DOHH2 (cell line): ENCODE measurements around the gene SLC11A1.

Experiments used
- H3F3A ChIP-seq: fragments of 200-600 bp; sonication (generic), shearing (Covaris generic); 2 replicates; pipeline ENCODE4 v1.6.0; 2016; ENCODE audit warnings: antibody characterized with exemption, mild to moderate bottlenecking; ENCODE audit not compliant: control insufficient read depth, insufficient read depth
- H3K27ac ChIP-seq: fragments of 200-600 bp; sonication (generic); 2 replicates; pipeline ENCODE4 v1.5.1; 2014; ENCODE audit warnings: low read depth, mild to moderate bottlenecking, low read length, moderate library complexity
- H3K27me3 ChIP-seq: fragments of 200-600 bp; sonication (generic); 2 replicates; pipeline ENCODE4 v1.6.1; 2014; ENCODE audit warnings: mild to moderate bottlenecking, low read length, mixed read lengths; ENCODE audit not compliant: control insufficient read depth
- H3K36me3 ChIP-seq: fragments of 200-600 bp; sonication (generic); 2 replicates; pipeline ENCODE4 v1.6.1; 2014; ENCODE audit warnings: mild to moderate bottlenecking, low read length, moderate library complexity, mixed read lengths; ENCODE audit not compliant: control insufficient read depth
- H3K4me1 ChIP-seq: fragments of 200-600 bp; sonication (generic); 2 replicates; pipeline ENCODE4 v1.6.1; 2014; ENCODE audit warnings: mild to moderate bottlenecking, low read length, mixed read lengths; ENCODE audit not compliant: control insufficient read depth
- H3K4me2 ChIP-seq: fragments of 200-600 bp; sonication (generic); 2 replicates; pipeline ENCODE4 v1.6.0; 2014; ENCODE audit warnings: mild to moderate bottlenecking, low read length, moderate library complexity
- H3K4me3 ChIP-seq: fragments of 200-600 bp; sonication (generic); 2 replicates; pipeline ENCODE4 v1.5.1; 2014; ENCODE audit warnings: mild to moderate bottlenecking, low read length, mixed read lengths
- H3K79me2 ChIP-seq: fragments of 200-600 bp; sonication (generic); 2 replicates; pipeline ENCODE4 v1.6.1; 2014; ENCODE audit warnings: mild to moderate bottlenecking, low read length, mixed read lengths; ENCODE audit not compliant: control insufficient read depth
- H3K9me2 ChIP-seq: fragments of 200-600 bp; sonication (generic); replicated peaks from 2 replicates; pipeline ENCODE4 v1.6.1; 2014; ENCODE audit warnings: mild to moderate bottlenecking, low read length, mixed read lengths; ENCODE audit not compliant: control insufficient read depth
- H3K9me3 ChIP-seq: fragments of 200-600 bp; sonication (generic); 2 replicates; pipeline ENCODE4 v1.6.1; 2014; ENCODE audit warnings: antibody characterized with exemption, low read length, mixed read lengths; ENCODE audit not compliant: control insufficient read depth, insufficient read depth
- H4K20me1 ChIP-seq: fragments of 200-600 bp; sonication (generic); 2 replicates; pipeline ENCODE4 v1.6.0; 2014; ENCODE audit warnings: low read depth, mild to moderate bottlenecking, antibody characterized with exemption, low read length, moderate library complexity; ENCODE audit not compliant: control insufficient read depth, insufficient read depth
- CTCF ChIP-seq: fragments of 200-600 bp; sonication (generic); IDR thresholded peaks from one replicate; pipeline ENCODE4 v1.5.1; 2014; ENCODE audit warnings: antibody characterized with exemption, mild to moderate bottlenecking, low read depth, low read length; ENCODE audit not compliant: poor library complexity, severe bottlenecking
- EZH2phosphoT487 ChIP-seq: fragments of 200-600 bp; sonication (generic); IDR thresholded peaks from 2 replicates; pipeline ENCODE4 v1.6.1; 2017; ENCODE audit warnings: borderline replicate concordance, mild to moderate bottlenecking, antibody characterized with exemption, low read length, moderate library complexity, mixed read lengths

Gene SLC11A1

GRCh38 chr2:218371983-218372350 is 10.1 kb upstream of the SLC11A1 start:
- no peaks in the 10 kb centered on the region for H4K20me1 ChIP-seq
- no peaks in the 10 kb centered on the region for H3K27me3 ChIP-seq
- H3K4me2 ChIP-seq = peak overlapping the region; percentile 85
- no peaks in the 10 kb centered on the region for H3K36me3 ChIP-seq
- H3K79me2 ChIP-seq = no peaks in the 10 kb centered on the region
- no peak for TF ChIP-seq EZH2phosphoT487
- TF ChIP-seq CTCF = no peak
- no peak overlapping the region for H3K4me3 ChIP-seq
- H3K9me3 ChIP-seq = no peaks in the 10 kb centered on the region
- H3F3A ChIP-seq = peaks cover 41% of the 10 kb centered on the region
- H3K4me1 ChIP-seq = peaks cover 76% of the 10 kb centered on the region
- peak overlapping the region; percentile 91 for H3K27ac ChIP-seq
- no peaks in the 10 kb centered on the region for H3K9me2 ChIP-seq

GRCh38 chr2:218374795-218375194 is 7.3 kb upstream of the SLC11A1 start:
- no peaks in the 10 kb centered on the region for H4K20me1 ChIP-seq
- H3K4me2 ChIP-seq = no peak overlapping the region
- no peaks in the 10 kb centered on the region for H3K36me3 ChIP-seq
- peaks cover 48% of the 10 kb centered on the region for H3K4me1 ChIP-seq
- H3K27ac ChIP-seq = no peak overlapping the region
- no peaks in the 10 kb centered on the region for H3K9me2 ChIP-seq
- H3K79me2 ChIP-seq = no peaks in the 10 kb centered on the region
- no peak overlapping the region for H3K4me3 ChIP-seq
- H3K27me3 ChIP-seq = no peaks in the 10 kb centered on the region
- H3K9me3 ChIP-seq = no peaks in the 10 kb centered on the region
- peaks cover 25% of the 10 kb centered on the region for H3F3A ChIP-seq
- TF ChIP-seq CTCF (no peak), EZH2phosphoT487 (no peak)

GRCh38 chr2:218375212-218375611 is 6.9 kb upstream of the SLC11A1 start:
- no peak overlapping the region for H3K4me2 ChIP-seq
- no peak for TF ChIP-seq EZH2phosphoT487
- TF ChIP-seq CTCF = no peak

GRCh38 chr2:218378053-218378452 is 4.0 kb upstream of the SLC11A1 start:
- peaks cover 4% of the 10 kb centered on the region; the same call in 1 of the 2 replicates for H3K27me3 ChIP-seq
- H3K4me2 ChIP-seq = no peak overlapping the region
- no peak overlapping the region for H3K4me3 ChIP-seq
- H3K27ac ChIP-seq = no peak overlapping the region
- H3K9me2 ChIP-seq = no peaks in the 10 kb centered on the region
- no peaks in the 10 kb centered on the region; the same call in 1 of the 2 replicates for H3F3A ChIP-seq
- H4K20me1 ChIP-seq = 0 out of 2 replicates have a peak, but pooled peaks cover 2% of the 10 kb centered on the region
- no peaks in the 10 kb centered on the region for H3K9me3 ChIP-seq
- peaks cover 28% of the 10 kb centered on the region for H3K4me1 ChIP-seq
- H3K79me2 ChIP-seq = no peaks in the 10 kb centered on the region
- no peaks in the 10 kb centered on the region for H3K36me3 ChIP-seq
- no peak for TF ChIP-seq EZH2phosphoT487
- TF ChIP-seq CTCF = no peak

More at GRCh38 chr2:218375212-218375611, 6.9 kb upstream of the SLC11A1 start:
- H3K4me1 ChIP-seq = peaks cover 43% of the 10 kb centered on the region
- no peak overlapping the region for H3K27ac ChIP-seq
- H3K9me3 ChIP-seq = no peaks in the 10 kb centered on the region
- no peaks in the 10 kb centered on the region for H3K36me3 ChIP-seq
- no peak overlapping the region for H3K4me3 ChIP-seq
- H3F3A ChIP-seq = peaks cover 21% of the 10 kb centered on the region
- H4K20me1 ChIP-seq = no peaks in the 10 kb centered on the region
- no peaks in the 10 kb centered on the region for H3K79me2 ChIP-seq
- H3K27me3 ChIP-seq = no peaks in the 10 kb centered on the region
- H3K9me2 ChIP-seq = no peaks in the 10 kb centered on the region
